HG03159 (cell line): Measurements from ENCODE around the gene MAML3.
A peak's percentile ranks its signal among the peaks of the same experiment; 100 is the strongest.

Experiments
- ATAC-seq: cut with Tn5 transposase; IDR thresholded peaks from one replicate; pipeline ENCODE4 v1.9.1; 2021; ENCODE audit warnings: mild to moderate bottlenecking, moderate library complexity; ENCODE audit not compliant: unreplicated experiment

Gene MAML3

DNA sequence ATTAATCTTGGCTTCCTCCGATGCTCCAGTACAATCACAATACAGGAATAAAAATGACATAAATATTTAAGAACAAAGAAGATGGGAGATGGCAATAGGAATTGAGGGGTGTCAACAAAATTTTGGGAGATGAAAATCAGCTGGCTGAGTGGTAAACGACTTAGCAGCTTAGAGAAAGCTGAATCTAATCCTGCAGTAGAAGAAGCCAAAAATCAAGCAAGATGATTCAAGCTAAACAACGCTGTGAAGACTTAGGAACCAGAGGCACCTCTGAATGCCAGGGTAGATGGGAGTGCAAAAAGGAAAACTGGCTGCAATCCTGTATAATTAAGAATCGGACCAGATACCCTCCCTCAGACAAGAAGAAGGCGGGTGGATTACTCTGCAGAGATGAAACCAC lies 273.1 kb downstream of the MAML3 start:
- no peak for ATAC-seq

DNA sequence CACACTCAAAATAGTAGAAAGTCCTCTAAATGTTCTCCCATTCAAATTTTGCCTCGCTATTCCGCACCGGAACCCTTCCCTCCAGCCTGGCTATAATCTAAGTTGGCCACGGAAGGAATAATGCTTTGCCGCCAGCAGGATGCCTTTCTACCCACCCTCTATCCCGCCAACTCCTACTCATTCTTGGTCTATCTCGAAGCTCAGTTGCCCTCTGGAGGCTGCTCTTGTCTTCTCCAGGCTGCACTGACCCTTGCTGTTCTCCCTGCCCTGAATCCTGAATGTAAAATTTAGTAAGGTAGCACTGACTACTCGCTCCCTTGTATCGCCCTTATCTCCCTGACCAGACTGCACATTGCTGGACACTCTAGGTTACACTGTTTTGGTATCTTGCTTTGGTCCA lies 275.9 kb downstream of the MAML3 start:
- ATAC-seq: no peak

DNA sequence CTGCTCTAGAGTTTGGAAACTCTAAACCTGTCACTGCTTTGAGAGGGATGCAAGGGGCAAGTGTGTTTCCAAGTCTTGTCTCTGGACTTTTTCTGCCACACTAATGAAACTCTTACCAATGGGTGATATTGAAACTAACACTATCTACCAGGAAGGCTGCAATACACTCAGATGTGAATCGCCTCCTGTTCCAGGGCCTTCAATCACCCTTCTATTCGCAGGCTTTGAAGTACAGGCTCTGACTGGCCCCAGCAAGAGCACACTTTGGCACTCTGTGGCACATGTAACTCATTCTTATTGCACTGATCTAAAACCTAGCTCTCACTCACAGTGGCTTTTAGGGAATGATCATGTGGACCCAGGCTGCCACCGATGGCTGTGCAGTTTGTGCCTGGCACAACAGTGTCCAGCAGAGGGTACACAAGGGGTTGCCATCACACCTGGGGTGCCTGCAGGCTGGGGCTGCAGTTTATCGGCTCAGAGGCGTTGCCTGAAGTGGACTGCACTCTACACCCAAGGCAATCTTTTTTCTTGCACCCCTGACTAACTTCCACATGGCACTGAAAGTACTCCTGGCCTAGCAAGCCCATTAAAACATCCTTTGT lies 277.5 kb downstream of the MAML3 start:
- ATAC-seq: no peak

GRCh38 chr4:139875411-139875825 lies 278.6 kb downstream of the MAML3 start:
- no peak for ATAC-seq

DNA sequence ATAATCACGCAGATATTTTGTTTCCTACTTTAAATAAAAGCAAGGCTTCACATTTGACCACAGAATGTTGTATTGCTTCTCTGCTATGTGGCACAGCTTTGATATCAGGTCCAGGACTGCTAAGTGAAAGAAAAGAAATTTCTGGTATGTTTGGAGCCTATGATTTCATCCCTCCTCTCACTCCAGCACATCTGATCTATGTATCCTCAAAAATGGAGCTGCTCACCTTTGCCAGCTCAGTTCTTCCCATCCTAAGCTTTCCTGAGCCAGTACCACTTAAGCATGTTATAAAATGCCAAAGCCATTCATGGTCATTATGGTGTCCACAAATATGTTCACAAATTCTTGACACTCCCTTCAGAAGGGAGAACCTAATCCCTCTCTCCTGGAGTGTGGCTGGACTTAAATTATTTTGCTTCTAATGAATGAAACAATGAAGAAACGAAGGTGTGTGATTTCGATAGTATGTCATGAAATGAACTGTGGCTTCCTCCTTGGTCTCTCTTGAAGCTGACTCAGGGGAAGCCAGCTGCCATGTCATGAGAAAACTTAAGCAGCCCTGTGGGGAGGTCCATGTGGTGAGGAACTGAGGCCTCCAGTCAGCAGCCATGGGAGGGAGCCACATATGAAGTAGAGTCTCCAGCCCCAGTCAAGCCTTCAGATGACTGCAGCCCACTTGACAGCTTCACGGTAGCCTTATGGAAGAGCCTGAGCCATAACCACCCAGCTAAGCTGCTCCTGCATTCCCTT lies 280.7 kb downstream of the MAML3 start:
- ATAC-seq: no peak

GRCh38 chr4:139872274-139872673 lies 281.7 kb downstream of the MAML3 start:
- ATAC-seq: no peak

- ATAC-seq: no peak
Observed at GRCh38 chr4:139869810-139870209, 284.2 kb downstream of the MAML3 start.

- ATAC-seq: no peak
Observed at GRCh38 chr4:139866276-139866962, 287.6 kb downstream of the MAML3 start.

DNA sequence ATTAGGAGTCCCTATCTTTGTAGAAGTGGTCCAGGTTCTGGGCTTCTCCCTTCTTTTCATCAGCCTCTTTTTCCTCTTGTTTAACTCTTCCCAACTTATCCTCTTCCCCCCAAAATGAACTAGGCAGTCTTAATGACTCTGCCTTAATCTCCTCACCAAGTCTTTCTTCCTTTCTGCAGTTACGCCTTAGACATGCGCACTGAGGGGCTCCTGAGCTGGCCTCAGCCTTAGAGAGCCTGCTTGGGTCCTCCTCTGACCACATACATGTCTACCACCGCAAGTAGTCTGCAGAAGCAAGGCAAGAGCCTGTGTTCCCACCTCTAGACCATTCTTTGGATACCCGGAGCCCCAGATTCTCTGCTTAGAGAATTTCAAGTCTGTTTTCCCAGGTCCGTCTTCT lies 288.4 kb downstream of the MAML3 start:
- ATAC-seq: no peak

GRCh38 chr4:139863531-139863930 lies 290.5 kb downstream of the MAML3 start:
- ATAC-seq: no peak

GRCh38 chr4:139861471-139861870 lies 292.5 kb downstream of the MAML3 start:
- ATAC-seq: no peak

GRCh38 chr4:139860435-139861024 lies 293.5 kb downstream of the MAML3 start:
- ATAC-seq: no peak

DNA sequence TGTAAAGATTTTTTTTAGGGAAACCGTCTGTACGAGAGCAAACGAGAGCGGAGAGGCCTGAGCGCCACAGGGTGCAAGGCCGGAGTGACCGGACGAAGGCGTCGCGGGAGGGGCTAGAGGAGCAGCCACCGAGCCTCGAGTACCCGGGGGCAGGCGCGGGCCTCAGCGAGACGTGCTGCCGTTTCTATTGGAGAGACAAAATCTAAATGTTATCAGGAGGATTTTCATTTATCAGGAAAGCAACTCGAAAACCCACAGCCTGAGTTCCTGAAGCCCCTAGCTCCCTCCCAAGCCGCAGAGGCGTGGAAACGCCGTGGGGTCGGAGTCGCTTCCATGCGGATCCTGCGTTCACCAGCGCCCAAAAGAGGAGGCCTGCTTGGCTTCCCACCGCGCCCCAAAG lies 294.1 kb downstream of the MAML3 start:
- no peak for ATAC-seq

DNA sequence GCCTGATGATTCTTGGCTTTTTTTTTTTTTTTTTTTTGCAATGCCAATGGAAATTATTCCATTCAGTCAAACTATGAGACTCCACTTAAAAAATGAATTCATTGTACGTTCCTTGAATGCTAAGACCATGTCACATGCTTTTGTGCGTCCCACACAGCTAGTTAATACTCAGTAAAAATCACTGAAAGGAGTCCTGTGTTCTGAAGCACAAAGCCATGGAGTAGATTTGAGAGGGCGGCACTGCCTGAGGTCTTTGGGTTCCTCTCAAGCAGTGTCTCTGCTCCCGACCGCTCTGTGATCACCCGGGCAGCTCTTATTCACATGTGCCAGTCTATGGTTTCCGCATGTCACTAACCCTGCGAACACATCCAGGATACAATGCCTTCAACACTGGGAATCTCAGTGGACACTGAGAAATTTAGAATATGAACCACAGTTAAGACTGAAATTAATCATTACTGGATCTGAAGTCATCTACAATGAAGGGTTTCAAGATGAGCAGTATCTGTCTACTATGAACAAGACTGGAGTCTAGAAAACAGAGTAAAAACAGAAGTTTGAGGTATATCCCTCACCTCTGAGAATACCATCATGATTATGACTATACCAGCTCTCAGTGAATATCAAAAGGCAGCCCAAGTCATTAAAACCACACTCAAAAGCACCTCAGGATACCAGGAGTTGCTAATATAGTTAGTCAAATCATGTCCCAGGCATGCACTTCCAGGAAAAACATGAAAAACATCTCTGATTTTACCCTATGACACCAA lies 295.4 kb downstream of the MAML3 start:
- ATAC-seq: peak; percentile 98

- no peak for ATAC-seq
Observed at GRCh38 chr4:139857977-139858376, 296.0 kb downstream of the MAML3 start.

DNA sequence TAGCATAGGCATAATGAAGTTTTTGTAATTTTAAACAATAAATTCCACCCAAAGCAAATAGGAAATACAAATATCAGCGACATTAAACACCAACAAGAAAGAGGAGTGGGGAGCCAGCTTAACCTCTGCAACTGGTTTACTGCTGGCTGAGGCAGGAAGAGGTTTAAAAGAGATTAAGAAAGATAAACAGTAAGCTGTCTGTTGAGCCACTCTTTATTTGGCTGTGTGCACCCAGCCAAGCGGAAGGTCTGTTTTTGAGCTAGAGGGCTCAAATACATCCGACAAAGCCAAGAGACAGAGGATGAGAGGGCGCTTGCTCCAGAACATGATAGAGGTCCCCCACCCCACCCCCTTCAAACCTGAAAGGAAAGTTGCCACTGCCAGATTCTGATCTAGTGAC lies 297.0 kb downstream of the MAML3 start:
- ATAC-seq: no peak

DNA sequence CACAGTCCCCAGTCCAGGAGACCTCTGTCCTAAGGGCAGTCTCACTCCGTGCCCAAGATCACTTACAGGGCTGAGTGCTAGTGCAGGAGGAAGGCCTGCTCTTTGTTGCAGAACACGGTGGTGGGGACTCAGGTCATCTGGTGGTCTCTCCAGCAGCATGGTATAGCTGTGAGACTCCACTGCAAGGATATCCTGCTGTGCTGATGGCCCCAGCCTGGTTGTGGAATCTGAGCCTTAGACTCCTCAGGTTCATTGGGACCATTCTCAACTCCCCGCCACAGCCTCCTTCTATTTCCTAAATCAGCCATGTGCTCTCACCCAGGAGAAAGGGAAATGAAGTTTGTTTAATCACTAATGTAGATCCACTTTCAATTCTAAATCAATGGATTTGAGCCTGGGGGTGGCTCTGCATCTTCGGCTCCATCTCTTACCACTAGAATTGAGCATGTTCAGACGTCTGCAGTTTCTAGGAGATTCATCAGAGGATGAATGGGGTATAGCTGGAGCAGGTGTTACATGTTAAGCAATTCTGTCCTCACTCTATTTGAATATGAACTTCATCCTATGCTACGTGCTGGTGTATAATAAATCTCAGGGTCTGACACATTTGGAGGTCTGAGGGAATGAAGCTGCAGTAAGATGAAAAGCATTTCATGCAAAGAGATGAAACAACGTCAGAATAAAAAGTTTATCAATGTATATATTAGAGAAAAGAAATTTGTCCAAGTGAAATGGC lies 299.1 kb downstream of the MAML3 start:
- ATAC-seq: no peak

- no peak for ATAC-seq
Observed at GRCh38 chr4:139853309-139853708, 300.7 kb downstream of the MAML3 start.

GRCh38 chr4:139852612-139853269 lies 301.2 kb downstream of the MAML3 start:
- ATAC-seq: no peak

- ATAC-seq: no peak
Observed at GRCh38 chr4:139851639-139852038, 302.3 kb downstream of the MAML3 start.
